DMS79 treated with DMSO at 0.1 percent for 48 hours (cell line): ENCODE data around the gene BCL2L15.
"Not testable (repeated sequence)": the region's sequence is repeated elsewhere in the genome, so short reads cannot be mapped to it uniquely, and the experiment has no call there.

Source experiments
- DNase-seq: peaks from one replicate; lab custom pipeline; 2025; lab: John Stamatoyannopoulos, UW

The BCL2L15 gene

DNA sequence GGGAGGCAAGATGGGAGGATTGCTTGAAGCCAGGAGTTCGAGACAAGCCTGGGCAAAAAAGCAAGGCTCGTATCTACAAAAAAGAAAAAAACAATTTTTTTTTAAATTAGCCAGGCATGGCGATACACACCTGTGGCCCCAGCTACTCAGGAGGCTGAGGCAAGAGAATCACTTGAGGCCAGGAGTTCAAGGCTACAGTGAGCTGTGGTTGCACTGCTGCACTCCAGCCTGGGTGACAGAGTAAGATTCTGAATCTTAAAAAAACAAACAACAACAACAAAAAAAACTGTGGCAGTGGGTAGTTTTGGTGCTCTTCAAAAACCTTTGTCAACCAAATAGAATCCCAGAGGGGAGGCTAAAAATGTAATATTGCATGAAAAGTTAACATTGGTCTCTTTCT lies 16.6 kb downstream of the BCL2L15 start:
- no peak for DNase-seq

DNA sequence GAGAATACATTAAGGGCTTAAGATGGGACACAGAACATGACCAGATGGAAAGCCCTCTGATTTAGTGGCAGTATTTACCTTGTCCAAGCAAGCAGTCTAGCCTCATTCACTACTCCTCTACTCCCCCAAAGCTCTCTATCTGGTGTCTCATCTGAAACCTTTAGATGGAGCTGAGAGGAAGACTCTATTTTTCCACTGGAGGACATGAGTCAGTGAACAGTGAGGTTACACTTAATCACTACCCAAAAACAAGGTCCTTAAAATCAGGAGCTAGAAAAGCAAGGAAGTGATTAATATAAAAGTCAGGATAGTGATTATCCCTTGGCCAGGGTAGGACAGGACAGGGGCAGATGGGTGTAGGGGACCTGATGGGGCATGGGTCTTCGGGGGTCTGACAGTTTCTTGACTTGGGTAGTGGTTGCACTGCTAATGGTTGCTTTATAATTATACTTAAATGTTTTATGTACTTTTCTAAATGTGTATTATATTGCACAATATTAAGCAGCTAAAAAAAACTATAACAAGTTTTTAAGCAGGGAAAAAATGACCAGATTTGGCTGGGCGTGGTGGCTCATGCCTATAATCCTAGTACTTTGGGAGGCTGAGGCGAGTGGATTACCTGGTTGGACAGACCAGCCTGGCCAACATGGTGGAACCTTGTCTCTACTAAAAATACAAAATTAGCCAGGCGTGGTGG lies 18.8 kb downstream of the BCL2L15 start:
- no peak for DNase-seq

DNA sequence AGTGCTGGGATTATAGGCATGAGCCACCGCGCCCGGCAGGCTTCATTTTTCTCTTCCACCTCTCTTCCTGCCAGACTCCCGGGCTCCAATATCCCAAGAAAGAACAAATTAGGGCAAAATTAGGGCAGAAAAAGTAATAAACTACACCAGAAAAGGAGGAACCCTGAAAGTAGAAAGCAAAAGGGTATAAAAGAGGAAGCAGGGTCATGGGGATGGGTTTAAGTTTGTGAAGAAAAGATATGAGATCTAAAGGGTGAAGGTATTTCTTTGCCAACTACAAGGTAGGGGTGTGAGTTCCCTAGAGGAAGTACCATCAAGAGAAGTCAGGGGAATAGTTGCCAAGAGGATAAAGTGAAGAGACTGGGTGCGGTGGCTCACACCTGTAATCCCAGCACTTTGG lies 25.7 kb downstream of the BCL2L15 start:
- DNase-seq, result no peak

DNA sequence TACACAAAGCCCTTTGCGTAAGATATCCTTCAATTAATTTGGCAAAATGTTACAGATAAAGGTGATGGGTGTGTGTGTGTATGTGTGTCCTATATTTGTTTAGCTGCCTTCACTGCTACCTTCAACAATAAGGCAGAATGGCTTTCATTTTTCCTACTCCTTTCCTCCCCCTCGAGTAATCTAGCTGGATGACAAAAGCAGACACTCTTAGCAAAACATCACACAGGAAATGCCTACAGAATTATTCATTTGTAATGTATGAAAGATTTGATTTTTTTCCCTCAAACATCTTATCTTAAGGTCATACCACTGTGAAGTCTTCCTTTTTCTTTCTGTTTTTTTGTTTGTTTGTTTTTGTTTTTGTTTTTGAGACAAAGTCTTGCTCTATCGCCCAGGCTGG lies 26.5 kb downstream of the BCL2L15 start:
- no peak for DNase-seq

DNA sequence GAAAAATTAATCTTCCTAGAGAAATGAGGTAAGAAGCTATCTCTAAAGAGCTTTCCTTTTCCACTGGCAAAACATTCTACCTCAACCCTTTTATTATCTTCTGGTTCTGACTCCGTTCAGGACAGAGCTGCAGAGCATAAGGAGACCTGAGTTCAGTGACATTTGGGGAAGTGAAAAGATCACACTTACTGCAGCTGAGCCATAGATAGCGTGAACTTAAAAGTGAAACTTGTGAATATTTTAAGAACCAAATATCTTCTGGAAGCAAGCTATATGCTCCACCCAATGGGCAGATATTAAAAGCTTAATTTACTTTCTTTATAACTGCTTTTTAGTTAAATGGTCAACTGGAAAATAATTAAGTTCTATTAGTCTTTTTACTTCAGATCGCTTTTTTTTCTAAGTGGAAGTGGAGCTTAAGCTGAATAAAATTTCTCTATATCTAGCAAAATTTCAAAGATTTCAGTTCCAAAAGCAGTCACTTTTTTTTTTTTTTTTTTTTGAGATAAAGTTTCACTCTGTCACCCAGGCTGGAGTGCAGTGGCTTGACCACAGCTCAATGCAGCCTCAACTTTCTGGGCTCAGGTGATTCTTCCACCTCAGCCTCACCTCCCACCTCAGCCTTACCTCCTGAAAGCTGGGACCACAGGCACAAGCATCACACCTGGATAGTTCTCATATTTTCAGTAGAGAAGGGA lies 27.8 kb downstream of the BCL2L15 start:
- DNase-seq, result no peak

DNA sequence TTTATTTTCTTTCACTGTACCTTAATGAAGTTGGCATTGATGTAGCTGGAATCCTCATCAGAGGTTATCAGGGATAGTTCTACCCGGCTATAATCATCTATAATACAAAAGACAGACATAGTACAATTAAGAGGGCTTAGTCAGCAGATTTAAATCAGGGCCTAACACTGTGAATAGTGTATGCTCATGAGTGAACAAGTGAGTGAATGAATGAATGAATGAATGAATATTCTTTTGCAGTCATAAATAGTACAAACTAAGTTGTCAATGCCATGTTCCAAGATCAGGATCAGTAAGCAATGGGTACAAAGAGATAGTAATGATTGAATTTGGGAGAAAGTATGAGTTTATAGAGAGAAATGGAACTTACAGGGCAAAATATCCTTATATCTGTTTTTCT lies 28.4 kb downstream of the BCL2L15 start:
- DNase-seq, result no peak

DNA sequence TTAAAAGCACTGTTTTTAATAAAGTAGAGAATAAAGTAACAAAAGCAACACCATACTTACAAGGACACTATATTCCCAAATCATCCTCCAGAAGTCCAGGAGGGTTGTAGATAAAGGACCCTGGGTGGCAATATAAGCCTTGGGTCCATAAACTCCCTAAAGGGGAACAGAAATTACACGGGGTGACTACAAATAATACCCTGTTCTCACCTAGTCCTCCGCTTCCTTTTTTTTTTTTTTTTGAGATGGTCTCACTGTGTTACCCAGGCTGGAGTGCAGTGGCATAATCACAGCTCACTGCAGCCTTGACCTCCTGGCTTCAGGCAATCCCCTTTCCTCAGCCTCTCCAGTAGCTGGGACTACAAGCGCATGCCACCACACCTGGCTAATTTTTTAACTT lies 29.0 kb downstream of the BCL2L15 start:
- DNase-seq, result no peak

DNA sequence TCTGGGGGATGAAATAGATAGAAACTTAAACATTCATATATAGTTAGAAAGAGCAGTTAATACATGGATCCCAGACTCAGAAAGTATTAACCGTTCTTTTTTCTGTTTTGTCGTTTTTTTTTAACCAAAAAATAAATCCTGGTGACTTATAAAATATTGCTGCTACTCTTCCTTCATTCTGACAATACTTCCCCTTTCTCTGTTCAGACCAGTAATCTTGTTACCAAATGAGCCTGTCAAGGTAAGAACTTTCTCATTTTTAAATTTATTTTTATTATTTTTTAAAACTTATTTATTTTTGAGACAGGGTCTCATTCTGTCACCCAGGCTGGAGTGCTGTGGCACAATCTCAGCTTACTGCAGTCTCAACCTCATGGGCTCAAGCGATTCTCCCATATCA lies 29.6 kb downstream of the BCL2L15 start:
- no peak for DNase-seq

DNA sequence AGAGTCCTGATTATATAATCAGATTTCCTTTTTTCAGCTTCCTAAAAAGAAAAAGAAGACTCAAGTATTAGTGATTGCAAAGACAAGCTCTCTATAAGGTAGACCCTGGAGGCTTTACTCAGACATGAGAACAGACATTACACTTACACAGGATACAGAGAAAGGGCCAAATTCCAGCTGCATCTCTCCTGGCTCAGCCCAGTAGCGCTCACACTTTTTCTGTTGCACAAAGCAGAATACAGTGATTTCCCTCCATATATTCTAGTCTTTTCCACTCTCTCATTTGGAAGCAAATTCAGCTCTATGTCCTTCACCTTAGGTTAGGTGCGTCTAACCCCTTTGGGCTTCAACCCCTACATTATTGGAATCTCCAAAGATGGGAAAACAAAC lies 31.0 kb downstream of the BCL2L15 start:
- no peak for DNase-seq

DNA sequence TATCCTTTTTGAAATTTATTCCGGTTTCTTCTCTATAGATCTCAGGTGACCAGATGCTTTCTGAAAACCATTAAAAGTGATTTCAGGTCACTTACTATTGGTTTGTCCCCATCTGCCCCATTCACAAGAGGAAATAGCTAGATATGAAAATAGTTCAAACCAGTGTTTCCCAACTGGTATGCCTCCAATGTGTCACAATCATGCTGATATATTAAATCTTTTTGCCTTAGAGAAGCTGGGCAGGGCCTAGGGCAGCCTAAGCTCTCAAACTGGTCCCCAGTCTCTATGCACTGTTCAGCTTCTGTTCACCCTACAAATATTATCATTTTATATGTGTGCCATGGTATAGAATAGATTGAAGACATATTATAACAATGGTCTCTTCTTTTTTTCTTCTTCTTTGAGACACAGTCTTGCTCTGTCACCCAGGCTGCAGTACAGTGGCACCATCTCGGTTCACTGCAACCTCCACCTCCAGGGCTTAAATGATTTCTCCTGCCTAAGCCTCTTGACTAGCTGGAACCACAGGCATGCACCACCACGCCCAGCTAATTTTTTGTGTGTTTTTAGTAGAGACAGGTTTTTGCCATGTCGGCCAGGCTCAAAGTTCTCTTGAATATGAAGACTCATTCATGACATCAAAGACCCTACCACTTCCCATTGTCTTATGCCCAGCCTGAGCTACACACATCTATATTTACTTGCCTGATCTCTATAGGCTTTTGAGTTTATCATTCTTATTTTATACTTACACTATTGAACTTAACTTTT lies 31.6 kb downstream of the BCL2L15 start:
- no peak for DNase-seq

DNA sequence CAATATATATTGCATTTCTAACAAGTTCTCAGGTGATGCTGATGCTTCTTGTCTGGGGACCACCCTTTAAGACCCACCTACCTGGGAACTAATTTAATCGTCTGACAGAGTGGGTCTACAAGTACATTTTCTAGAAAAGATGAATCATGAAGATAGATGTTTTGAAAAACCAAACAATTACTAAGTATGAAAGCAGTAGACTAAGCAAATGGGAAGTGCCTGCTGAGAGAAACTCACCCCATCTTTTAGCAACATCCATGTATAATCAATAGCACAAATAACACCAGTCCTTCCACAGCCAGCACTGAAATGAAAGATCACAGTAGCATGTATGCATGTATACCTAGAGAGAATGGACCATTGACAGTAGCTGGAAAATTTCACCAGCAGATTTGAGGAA lies 33.1 kb downstream of the BCL2L15 start:
- no peak for DNase-seq

DNA sequence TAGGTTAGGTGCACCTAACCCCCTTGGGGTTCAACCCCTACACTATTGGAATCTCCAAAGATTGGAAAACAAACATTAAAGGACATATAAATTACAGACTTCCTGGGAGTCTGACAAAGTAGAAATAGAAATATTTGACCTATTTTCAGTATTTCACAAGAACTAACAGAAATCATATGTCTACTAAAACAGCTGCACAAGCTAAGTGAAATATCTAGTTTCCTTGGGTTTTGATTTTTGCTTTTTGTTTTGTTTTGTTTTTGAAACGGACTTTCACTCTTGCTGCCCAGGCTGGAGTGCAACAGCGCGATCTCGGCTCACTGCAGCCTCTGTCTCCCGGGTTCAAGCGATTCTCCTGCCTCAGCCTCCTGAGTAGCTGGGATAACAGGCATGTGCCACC lies 34.7 kb downstream of the BCL2L15 start:
- not testable (repeated sequence) for DNase-seq

DNA sequence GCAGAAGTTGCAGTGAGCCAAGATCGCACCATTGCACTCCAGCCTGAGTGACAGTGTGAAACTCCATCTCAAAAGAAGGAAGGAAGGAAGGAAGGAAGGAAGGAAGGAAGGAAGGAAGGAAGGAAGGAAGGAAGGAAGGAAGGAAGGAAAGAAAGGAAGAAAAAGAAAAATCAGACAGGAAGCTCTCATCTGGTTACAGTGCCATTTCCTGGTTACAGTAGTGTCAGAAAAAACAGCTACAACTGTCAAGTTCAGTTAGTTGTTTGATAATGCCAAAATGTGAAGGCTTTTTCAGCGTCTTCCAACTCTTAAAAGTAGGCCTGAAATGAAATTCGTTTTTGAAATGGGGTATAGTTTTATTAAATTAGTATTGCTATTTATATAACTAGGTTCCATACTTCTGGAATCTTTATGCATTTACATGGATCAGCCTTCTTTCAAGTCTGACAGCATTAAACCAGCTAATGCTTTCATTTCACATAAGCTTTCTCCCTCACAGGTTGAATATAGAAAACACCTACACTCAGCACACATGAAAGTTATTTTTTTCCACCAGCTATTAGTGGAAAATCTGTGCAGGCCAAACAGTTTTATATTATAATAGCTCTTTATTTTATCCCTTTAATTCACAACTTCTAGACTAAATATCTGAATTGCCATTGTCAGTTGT lies 37.1 kb downstream of the BCL2L15 start:
- no peak for DNase-seq

DNA sequence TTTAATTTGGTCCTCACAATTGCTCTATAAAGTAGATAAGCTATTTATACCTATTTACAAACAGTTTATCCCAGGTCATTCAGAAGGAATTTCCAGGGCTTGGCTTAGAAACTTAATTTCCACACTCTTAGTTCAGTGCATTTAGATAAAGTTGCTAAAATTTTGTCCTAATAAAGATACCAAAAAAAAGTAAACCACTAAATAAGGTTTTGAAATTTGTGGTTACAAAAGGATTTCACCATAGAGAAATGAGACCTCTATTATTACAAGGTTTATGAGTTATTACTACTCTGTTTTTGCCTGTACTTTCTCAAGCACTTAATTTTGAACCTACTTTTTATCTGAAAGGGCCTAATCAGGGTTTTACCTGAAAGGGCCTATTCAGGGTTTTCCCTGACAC lies 38.3 kb downstream of the BCL2L15 start:
- DNase-seq, result no peak

DNA sequence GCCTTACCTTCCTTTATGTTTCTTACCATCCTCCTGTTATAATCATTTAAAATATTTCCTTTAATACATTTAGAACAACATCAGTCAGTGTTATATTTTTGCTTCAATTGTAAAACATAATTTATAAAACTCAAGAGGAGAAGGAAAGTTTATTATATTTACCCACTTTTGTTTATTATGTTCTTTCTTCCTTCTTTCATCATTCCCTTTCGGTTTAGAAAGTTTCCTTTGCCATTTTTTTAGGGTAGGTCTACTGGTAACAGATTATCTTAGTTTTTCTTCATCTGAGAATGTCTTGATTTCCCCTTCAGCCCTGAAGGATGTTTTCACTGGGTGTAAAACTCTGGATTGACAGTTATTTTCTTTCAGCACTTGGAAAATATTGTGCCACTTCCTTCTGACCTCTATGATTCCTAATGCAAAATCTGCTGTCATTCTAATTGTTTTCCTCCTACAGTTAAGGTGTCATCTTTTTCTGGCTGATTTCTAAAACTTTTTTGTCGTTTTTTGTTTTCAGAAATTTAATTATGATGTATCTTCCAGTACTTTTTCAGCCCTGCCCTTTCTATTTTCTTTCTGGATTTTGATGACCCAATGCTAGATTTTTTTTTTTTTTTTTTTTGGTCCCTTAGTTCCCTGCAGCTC lies 40.9 kb downstream of the BCL2L15 start:
- no peak for DNase-seq

DNA sequence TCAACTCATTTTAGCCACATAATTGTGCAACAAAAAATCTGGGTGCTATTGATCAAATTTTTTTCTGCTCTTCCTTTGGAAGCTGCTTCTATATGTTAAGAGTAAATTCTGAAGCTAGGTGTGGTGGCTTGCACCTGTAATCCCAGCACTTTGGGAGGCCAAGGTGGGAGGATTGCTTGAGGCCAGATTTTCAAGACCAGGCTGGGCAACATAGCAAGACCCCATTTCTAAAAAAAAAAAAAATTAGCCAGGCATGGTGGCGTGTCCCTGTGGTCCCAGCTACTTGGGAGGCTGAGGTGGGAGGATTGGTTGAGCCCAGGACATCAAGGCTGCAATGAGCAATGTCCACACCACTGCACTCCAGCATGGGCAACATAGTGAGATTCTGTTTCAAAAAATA lies 50.8 kb downstream of the BCL2L15 start:
- DNase-seq, result no peak

DNA sequence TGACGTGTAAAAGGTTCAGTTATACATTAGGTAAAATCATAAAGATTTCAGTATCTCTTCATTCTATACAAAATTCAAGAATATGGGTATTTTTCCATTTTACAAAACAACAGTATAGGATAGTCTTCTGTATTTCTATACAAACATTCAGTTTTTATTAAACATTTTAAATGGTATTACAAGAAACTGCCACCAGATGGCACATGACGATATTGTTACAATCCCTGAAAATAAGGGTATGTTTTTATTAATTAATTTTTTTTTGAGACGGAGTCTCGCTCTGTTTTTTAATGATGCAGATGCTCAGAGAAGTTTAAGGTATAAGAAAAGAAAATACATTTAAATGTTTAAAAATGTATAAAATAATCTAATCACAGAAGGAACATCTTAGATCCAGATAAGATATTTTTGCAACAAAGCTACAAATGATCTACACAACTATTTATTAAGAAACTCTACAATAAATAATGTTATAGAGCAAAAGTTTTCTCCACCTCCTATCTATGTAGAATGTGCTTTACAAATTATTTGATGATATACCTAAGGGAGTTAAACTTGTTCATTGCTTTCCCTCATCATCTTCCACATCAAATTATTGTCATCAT lies 51.6 kb downstream of the BCL2L15 start:
- peak; percentile 46 for DNase-seq

DNA sequence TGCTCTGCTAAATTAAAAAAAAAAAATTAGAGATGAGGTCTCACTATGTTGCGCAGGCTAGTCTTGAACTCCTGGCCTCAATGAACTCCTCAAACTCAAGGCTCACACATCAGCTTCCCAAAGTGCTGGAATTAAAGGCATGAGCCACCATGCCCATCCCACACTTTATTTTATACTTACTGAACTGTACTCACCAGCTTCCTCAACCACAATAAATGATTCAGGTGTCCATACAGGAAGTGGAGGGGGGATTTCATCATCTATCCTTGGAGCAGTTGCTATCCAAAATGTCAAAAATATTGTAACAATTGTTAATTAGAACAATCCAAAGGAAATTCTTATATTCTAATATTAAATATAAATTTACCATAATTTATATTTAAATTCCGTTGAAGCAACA lies 52.7 kb downstream of the BCL2L15 start:
- DNase-seq, result no peak
